Keratinocyte (primary cell): ENCODE measurements around the gene CD226. TPM values are rescaled to one million over a fixed set of nuclear protein-coding genes. Genes with fewer than 3 reads are reported as not detected.
"Not testable (repeated sequence)": the region's sequence is repeated elsewhere in the genome, so short reads cannot be mapped to it uniquely, and the experiment has no call there.

Experiments
- DNase-seq: peaks from one replicate; pipeline ENCODE4 v3.0.0-alpha.2; 2011; ENCODE audit warnings: low read depth, missing footprints, low spot score
- FAIRE-seq: peaks from 2 replicates; lab custom pipeline; 2011; peaks lifted over from hg19 to GRCh38; lab: Jason Lieb, UNC
- H2AFZ ChIP-seq: 2 replicates; pipeline ENCODE4 v1.6.0; 2012; ENCODE audit warnings: low read length, control low read depth, inconsistent platforms; ENCODE audit not compliant: control insufficient read depth
- H3K27ac ChIP-seq: 2 replicates; pipeline ENCODE4 v1.5.1; 2011; ENCODE audit warnings: low read length; ENCODE audit not compliant: control insufficient read depth, insufficient read depth
- H3K27me3 ChIP-seq: 3 replicates; pipeline ENCODE4 v1.6.0; 2011; ENCODE audit warnings: low read length; ENCODE audit not compliant: control insufficient read depth, insufficient read depth; ENCODE audit errors: extremely low read depth
- H3K36me3 ChIP-seq, 2 experiments: 2 replicates in 1 of 2; 3 replicates in 1 of 2; pipeline ENCODE4 v1.5.1; 2011; ENCODE audit warnings: low read length in 2 of 2, mild to moderate bottlenecking in 1 of 2; ENCODE audit not compliant: control insufficient read depth in 2 of 2, insufficient read depth in 2 of 2; ENCODE audit errors: extremely low read depth in 1 of 2
- H3K4me1 ChIP-seq: 3 replicates; pipeline ENCODE4 v1.5.1; 2011; ENCODE audit warnings: low read length; ENCODE audit not compliant: control insufficient read depth, insufficient read depth; ENCODE audit errors: extremely low read depth
- H3K4me2 ChIP-seq: 3 replicates; pipeline ENCODE4 v1.6.0; 2011; ENCODE audit warnings: low read depth, low read length; ENCODE audit not compliant: control insufficient read depth, insufficient read depth; ENCODE audit errors: extremely low read depth
- H3K4me3 ChIP-seq, 3 experiments: fragments of 200-600 bp in 1 of 3; sonication (generic) in 1 of 3; 2 replicates in 2 of 3; 3 replicates in 1 of 3; pipeline ENCODE4 v1.5.1; 2011 to 2016; ENCODE audit warnings: low read length in 3 of 3, mild to moderate bottlenecking in 3 of 3, control low read depth in 2 of 3, inconsistent platforms in 1 of 3, low read depth in 1 of 3, mixed read lengths in 1 of 3, mixed run types in 1 of 3, moderate library complexity in 1 of 3; ENCODE audit not compliant: control insufficient read depth in 2 of 3, insufficient read depth in 2 of 3; ENCODE audit errors: extremely low read depth in 1 of 3
- H3K79me2 ChIP-seq: 2 replicates; pipeline ENCODE4 v1.6.0; 2012; ENCODE audit warnings: low read length; ENCODE audit not compliant: control insufficient read depth, insufficient read depth
- H3K9ac ChIP-seq: 3 replicates; pipeline ENCODE4 v1.6.0; 2011; ENCODE audit warnings: low read length; ENCODE audit not compliant: control insufficient read depth, insufficient read depth; ENCODE audit errors: extremely low read depth
- H3K9me1 ChIP-seq: 3 replicates; pipeline ENCODE4 v1.6.0; 2011; ENCODE audit warnings: low read length; ENCODE audit not compliant: control insufficient read depth, insufficient read depth; ENCODE audit errors: extremely low read depth
- H3K9me3 ChIP-seq: 2 replicates; pipeline ENCODE4 v1.5.1; 2012; ENCODE audit warnings: low read depth, low read length; ENCODE audit not compliant: control insufficient read depth
- H4K20me1 ChIP-seq: 3 replicates; pipeline ENCODE4 v1.6.0; 2011; ENCODE audit warnings: low read length; ENCODE audit not compliant: control insufficient read depth, insufficient read depth; ENCODE audit errors: extremely low read depth
- CTCF ChIP-seq, 3 experiments: IDR thresholded peaks in 1 of 3; conservative IDR thresholded peaks in 1 of 3; optimal IDR thresholded peaks in 1 of 3; 2 replicates in 2 of 3; 3 replicates in 1 of 3; pipeline versions ENCODE3 to v1.5.1; 2011; ENCODE audit warnings: low read length in 3 of 3, mild to moderate bottlenecking in 3 of 3, moderate library complexity in 2 of 3, control low read depth in 1 of 3, inconsistent platforms in 1 of 3; ENCODE audit not compliant: insufficient read depth in 2 of 3; ENCODE audit errors: extremely low read depth in 1 of 3
- EZH2 ChIP-seq: IDR thresholded peaks from one replicate; pipeline ENCODE4 v1.6.1; 2012; ENCODE audit warnings: inconsistent platforms, mild to moderate bottlenecking, low read length, moderate library complexity
- dilution Hi-C: fragments of 300-500 bp; cut with MboI; formaldehyde crosslinking; loops from one replicate; pipeline ENCODE4 v1.7.0; 2020; ENCODE audit warnings: low sequenced_read_pairs; ENCODE audit not compliant: extremely low pct_ligation_motif_present
- polyA plus RNA-seq, 5 experiments: library from polyadenylated mRNA; depleted of rRNA in 3 of 5; stranded (reverse) in 3 of 5; stranded (forward) in 1 of 5; unstranded in 1 of 5; fragments of >200 nt; gene quantifications; 1 replicate in 1 of 5; 2 replicates in 3 of 5; 3 replicates in 1 of 5; pipeline versions ENCODE4 v1.2.1 to v1.2.3, GENCODE V29; 2011 to 2012; ENCODE audit warnings: missing spikeins in 2 of 5, low read depth in 1 of 5, low replicate concordance in 1 of 5

Gene CD226
- polyA plus RNA-seq, 1 donor (not counting 4 experiments of a cell fraction or from before 2014, with no cell fraction given): 1.3 TPM

- Histone ChIP-seq H4K20me1 (no peaks in the 10 kb centered on the region), H3K27ac (no peak overlapping the region), H3K79me2 (no peaks in the 10 kb centered on the region), H3K27me3 (no peaks in the 10 kb centered on the region), H3K9me1 (no peaks in the 10 kb centered on the region), H3K9me3 (no peaks in the 10 kb centered on the region), H3K4me1 (no peaks in the 10 kb centered on the region), H3K9ac (no peak overlapping the region), H3K4me2 (no peak overlapping the region), H3K4me3 (no peak overlapping the region), H3K36me3 (peaks cover 0 to 2% of the 10 kb centered on the region in 2 experiments), H2AFZ (no peak overlapping the region)
- dilution Hi-C loops: no loop called here
- no peak for DNase-seq
- TF ChIP-seq CTCF (optimal IDR thresholded peaks at IDR 0.05 in 1 of 3, IDR thresholded peaks at IDR 0.05 in 1 of 3, conservative IDR thresholded peaks at IDR 0.05 in 1 of 3; ENCODE audit: extremely low read depth in 1 of 3, insufficient read depth in 2 of 3, low read length in 3 of 3) (no peak), EZH2 (no peak)
- no peak for FAIRE-seq
These were observed 81.5 kb downstream of the CD226 start for GRCh38 chr18:69866212-69866611.

DNA sequence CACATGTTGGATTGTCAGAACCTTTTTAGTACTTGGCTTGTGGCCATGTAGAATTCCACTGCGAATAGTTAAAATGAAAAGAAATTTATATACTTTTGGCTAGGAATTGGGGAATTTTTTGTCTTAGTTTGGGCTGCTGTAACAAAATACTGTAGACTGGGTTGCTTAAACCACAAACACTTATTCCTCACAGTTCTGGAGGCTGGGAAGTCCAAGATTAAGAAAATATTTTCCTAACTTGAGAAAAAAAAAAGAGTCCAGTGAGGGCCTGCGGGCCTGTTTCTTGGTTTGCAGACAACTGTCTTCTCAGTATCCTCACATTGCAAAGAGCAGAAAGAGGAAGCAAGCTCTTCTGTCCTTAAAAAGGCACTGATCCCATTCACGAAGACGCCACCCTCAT is 81.9 kb downstream of the CD226 start:
- Histone ChIP-seq H3K9me1 (no peaks in the 10 kb centered on the region), H3K36me3 (peaks cover 0 to 2% of the 10 kb centered on the region in 2 experiments), H3K4me1 (no peaks in the 10 kb centered on the region), H3K4me2 (no peak overlapping the region), H4K20me1 (no peaks in the 10 kb centered on the region), H3K9ac (no peak overlapping the region), H2AFZ (no peak overlapping the region), H3K79me2 (no peaks in the 10 kb centered on the region), H3K4me3 (no peak overlapping the region), H3K9me3 (no peaks in the 10 kb centered on the region), H3K27ac (no peak overlapping the region), H3K27me3 (no peaks in the 10 kb centered on the region)
- no peak for DNase-seq
- no peak for FAIRE-seq
- TF ChIP-seq EZH2 (no peak), CTCF (optimal IDR thresholded peaks at IDR 0.05 in 1 of 3, IDR thresholded peaks at IDR 0.05 in 1 of 3, conservative IDR thresholded peaks at IDR 0.05 in 1 of 3; ENCODE audit: extremely low read depth in 1 of 3, insufficient read depth in 2 of 3, low read length in 3 of 3) (no peak)
- dilution Hi-C loops: no loop called here

GRCh38 chr18:69864802-69865201 is 82.9 kb downstream of the CD226 start:
- H3K9me3 ChIP-seq, H3K79me2 ChIP-seq, H3K4me1 ChIP-seq, H4K20me1 ChIP-seq, H3K36me3 ChIP-seq, H3K9ac ChIP-seq, DNase-seq, FAIRE-seq, H3K4me3 ChIP-seq, H2AFZ ChIP-seq, H3K4me2 ChIP-seq, H3K9me1 ChIP-seq, dilution Hi-C loops, H3K27ac ChIP-seq, H3K27me3 ChIP-seq: not testable (repeated sequence)
